PC-3 (cell line): ENCODE results near the gene P2RY8. TPM values are rescaled to one million over a fixed set of nuclear protein-coding genes. Genes with fewer than 3 reads are reported as not detected.
A peak's percentile ranks its signal among the peaks of the same experiment; 100 is the strongest.
"Not testable (repeated sequence)": the region's sequence is repeated elsewhere in the genome, so short reads cannot be mapped to it uniquely, and the experiment has no call there.

Experiments
- ATAC-seq: fragments of 200-7000 bp; cut with Tn5 transposase; 2 replicates; pipeline ENCODE4 v1.9.1; 2020; ENCODE audit warnings: mild to moderate bottlenecking, moderate library complexity
- BruUV-seq: library from RNA; stranded (reverse); fragments of 400-500 nt; replicated peaks from 2 replicates; lab custom pipeline; 2021; lab: Mats Ljungman, UMichigan
- CTCF ChIA-PET: fragments of 300-600 bp; sonication (Branson Sonifier 250); formaldehyde crosslinking; loops from one replicate; lab custom pipeline; 2022; ENCODE audit warnings: antibody characterized with exemption; lab: Charles Lee
- POLR2A ChIA-PET: fragments of 300-600 bp; sonication (Branson Sonifier 250); formaldehyde crosslinking; loops from one replicate; lab custom pipeline; 2022; ENCODE audit warnings: antibody characterized with exemption; ENCODE audit not compliant: unreplicated experiment; lab: Charles Lee
- DNase-seq: peaks from one replicate; pipeline ENCODE4 v3.0.0-alpha.2; 2015
- H2AFZ ChIP-seq: fragments of 300-600 bp; sonication (generic); 2 replicates; pipeline ENCODE4 v1.6.0; 2016; ENCODE audit warnings: antibody characterized with exemption, low read length
- H3F3A ChIP-seq: fragments of 300-600 bp; sonication (generic); one replicate; pipeline ENCODE4 v1.6.0; 2017; ENCODE audit warnings: antibody characterized with exemption, low read length, control low read depth, mild to moderate bottlenecking; ENCODE audit not compliant: unreplicated experiment
- H3K27ac ChIP-seq: fragments of 300-600 bp; sonication (generic); 2 replicates; pipeline ENCODE4 v1.5.1; 2016; ENCODE audit warnings: mild to moderate bottlenecking, low read length
- H3K27me3 ChIP-seq: fragments of 300-600 bp; sonication (generic); 2 replicates; pipeline ENCODE4 v1.6.1; 2016; ENCODE audit warnings: low read length, mixed read lengths
- H3K36me3 ChIP-seq: fragments of 300-600 bp; sonication (generic); 2 replicates; pipeline ENCODE4 v1.6.1; 2016; ENCODE audit warnings: low read depth, mixed run types, low read length, mixed read lengths
- H3K4me1 ChIP-seq: fragments of 300-600 bp; sonication (generic); 2 replicates; pipeline ENCODE4 v1.5.1; 2016; ENCODE audit warnings: low read length; ENCODE audit not compliant: insufficient read depth
- H3K4me2 ChIP-seq: fragments of 300-600 bp; sonication (generic); 2 replicates; pipeline ENCODE4 v1.6.0; 2016; ENCODE audit warnings: low read length
- H3K4me3 ChIP-seq: fragments of 300-600 bp; sonication (generic); 2 replicates; pipeline ENCODE4 v1.5.1; 2016; ENCODE audit warnings: mild to moderate bottlenecking, low read length, mixed read lengths
- H3K79me2 ChIP-seq: fragments of 300-600 bp; sonication (generic); 2 replicates; pipeline ENCODE4 v1.6.1; 2017; ENCODE audit warnings: low read length, mixed read lengths
- H3K9ac ChIP-seq: fragments of 300-600 bp; sonication (generic); 2 replicates; pipeline ENCODE4 v1.6.0; 2016; ENCODE audit warnings: mild to moderate bottlenecking, low read length
- H3K9me2 ChIP-seq: fragments of 300-600 bp; sonication (generic); replicated peaks from 2 replicates; pipeline ENCODE4 v1.6.1; 2016; ENCODE audit warnings: mixed run types, low read length, mixed read lengths
- H3K9me3 ChIP-seq: fragments of 300-600 bp; sonication (generic); 2 replicates; pipeline ENCODE4 v1.6.1; 2016; ENCODE audit warnings: low read length, mixed read lengths
- H4K20me1 ChIP-seq: fragments of 300-600 bp; sonication (generic); 2 replicates; pipeline ENCODE4 v1.6.1; 2016; ENCODE audit warnings: low read length, mixed read lengths
- EZH2 ChIP-seq: fragments of 300-600 bp; sonication (generic); IDR thresholded peaks from one replicate; pipeline ENCODE4 v1.6.1; 2017; ENCODE audit warnings: antibody characterized with exemption, mild to moderate bottlenecking, low read length; ENCODE audit not compliant: unreplicated experiment
- EZH2phosphoT487 ChIP-seq: fragments of 300-600 bp; sonication (generic); IDR thresholded peaks from 2 replicates; pipeline ENCODE4 v1.6.1; 2018; ENCODE audit warnings: mild to moderate bottlenecking, antibody characterized with exemption, low read length, borderline replicate concordance
- intact Hi-C: fragments of 100-400 bp; cut with micrococcal nuclease; formaldehyde crosslinking; loops from 2 replicates; pipeline ENCODE4 v1.9.0; 2023
- total RNA-seq: library from RNA; depleted of rRNA; stranded (reverse); fragments of >200 nt; gene quantifications from 2 replicates; pipeline ENCODE4 v1.2.3, GENCODE V29; 2014
- TF ChIP-seq, protein P1 (sequence below): fragments of 300-600 bp; sonication (generic); conservative IDR thresholded peaks from 2 replicates; pipeline ENCODE4 v1.5.1; 2017; ENCODE audit warnings: antibody characterized with exemption, low read depth, mild to moderate bottlenecking, low read length

The P2RY8 gene
- total RNA-seq, 1 experiment from 2014 or later: not detected

GRCh38 chrX:1564750-1565683 lies 28.0 kb upstream of the P2RY8 start:
- peak; percentile 35; the same call in 1 of the 2 replicates for ATAC-seq
- no TSS peak for BruUV-seq
- Histone ChIP-seq H3K79me2 (no peaks in the 10 kb centered on the region), H2AFZ (no peak overlapping the region), H3K36me3 (no peaks in the 10 kb centered on the region), H3K9me3 (no peaks in the 10 kb centered on the region), H3K4me2 (peak overlapping the region; percentile 34; the same call in 1 of the 2 replicates), H3K4me1 (no peaks in the 10 kb centered on the region), H3F3A (no peaks in the 10 kb centered on the region), H3K9ac (no peak overlapping the region), H4K20me1 (no peaks in the 10 kb centered on the region), H3K27ac (no peak overlapping the region), H3K4me3 (no peak overlapping the region), H3K27me3 (no peaks in the 10 kb centered on the region), H3K9me2 (no peaks in the 10 kb centered on the region)
- ChIA-PET POLR2A (no interaction called here), CTCF (no interaction called here)
- TF ChIP-seq, protein P1, sequence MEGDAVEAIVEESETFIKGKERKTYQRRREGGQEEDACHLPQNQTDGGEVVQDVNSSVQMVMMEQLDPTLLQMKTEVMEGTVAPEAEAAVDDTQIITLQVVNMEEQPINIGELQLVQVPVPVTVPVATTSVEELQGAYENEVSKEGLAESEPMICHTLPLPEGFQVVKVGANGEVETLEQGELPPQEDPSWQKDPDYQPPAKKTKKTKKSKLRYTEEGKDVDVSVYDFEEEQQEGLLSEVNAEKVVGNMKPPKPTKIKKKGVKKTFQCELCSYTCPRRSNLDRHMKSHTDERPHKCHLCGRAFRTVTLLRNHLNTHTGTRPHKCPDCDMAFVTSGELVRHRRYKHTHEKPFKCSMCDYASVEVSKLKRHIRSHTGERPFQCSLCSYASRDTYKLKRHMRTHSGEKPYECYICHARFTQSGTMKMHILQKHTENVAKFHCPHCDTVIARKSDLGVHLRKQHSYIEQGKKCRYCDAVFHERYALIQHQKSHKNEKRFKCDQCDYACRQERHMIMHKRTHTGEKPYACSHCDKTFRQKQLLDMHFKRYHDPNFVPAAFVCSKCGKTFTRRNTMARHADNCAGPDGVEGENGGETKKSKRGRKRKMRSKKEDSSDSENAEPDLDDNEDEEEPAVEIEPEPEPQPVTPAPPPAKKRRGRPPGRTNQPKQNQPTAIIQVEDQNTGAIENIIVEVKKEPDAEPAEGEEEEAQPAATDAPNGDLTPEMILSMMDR: no peak
- TF ChIP-seq EZH2phosphoT487 (no peak), EZH2 (no peak)
- intact Hi-C loops: no loop called here
- peak; percentile 7 for DNase-seq

- ATAC-seq, H3K9ac ChIP-seq, H3K36me3 ChIP-seq, H3K4me3 ChIP-seq, H3F3A ChIP-seq, H3K4me1 ChIP-seq, intact Hi-C loops, POLR2A ChIA-PET, CTCF ChIA-PET, H3K4me2 ChIP-seq, H3K9me3 ChIP-seq, DNase-seq, H4K20me1 ChIP-seq, H3K27ac ChIP-seq, H3K79me2 ChIP-seq, H3K27me3 ChIP-seq, BruUV-seq, H2AFZ ChIP-seq, H3K9me2 ChIP-seq: not testable (repeated sequence)
Observed at GRCh38 chrX:1564077-1564476, 27.1 kb upstream of the P2RY8 start.

DNA sequence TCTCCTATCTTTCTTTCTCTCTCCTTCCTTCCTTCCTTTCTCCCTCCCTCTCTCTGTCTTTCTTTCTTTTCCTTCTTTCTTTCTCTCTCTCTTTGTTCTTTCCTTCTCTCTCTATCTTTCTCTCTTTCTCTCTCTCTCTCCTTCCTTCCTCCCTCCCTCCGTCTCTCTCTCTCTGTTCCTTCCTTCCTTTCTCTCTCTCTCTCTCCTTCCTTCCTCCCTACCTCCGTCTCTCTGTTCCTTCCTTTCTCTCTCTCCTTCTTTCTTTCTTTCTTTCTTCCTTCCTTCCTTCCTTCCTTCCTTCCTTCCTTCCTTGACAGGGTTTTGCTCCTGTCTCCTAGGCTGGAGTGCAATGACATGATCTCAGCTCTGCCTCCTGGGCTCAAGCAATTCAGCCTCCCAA lies 24.2 kb upstream of the P2RY8 start:
- no peaks in the 10 kb centered on the region for H3F3A ChIP-seq
- no peaks in the 10 kb centered on the region for H3K79me2 ChIP-seq
- H4K20me1 ChIP-seq: no peaks in the 10 kb centered on the region
- no peak overlapping the region for H3K4me3 ChIP-seq
- no peaks in the 10 kb centered on the region for H3K36me3 ChIP-seq
- TF ChIP-seq EZH2phosphoT487 (no peak), EZH2 (no peak)
- TF ChIP-seq, protein P1: no peak
- DNase-seq: no peak
- CTCF ChIA-PET: no interaction called here
- no peaks in the 10 kb centered on the region for H3K9me2 ChIP-seq
- H3K4me1 ChIP-seq: no peaks in the 10 kb centered on the region
- BruUV-seq: no TSS peak
- H3K9ac ChIP-seq: no peak overlapping the region
- no peaks in the 10 kb centered on the region for H3K9me3 ChIP-seq
- no peak for ATAC-seq
- no peak overlapping the region for H2AFZ ChIP-seq
- POLR2A ChIA-PET: no interaction called here
- no peaks in the 10 kb centered on the region for H3K27me3 ChIP-seq
- H3K4me2 ChIP-seq: no peak overlapping the region
- intact Hi-C loops: no loop called here
- no peak overlapping the region for H3K27ac ChIP-seq
